Measurements from ENCODE around the gene IPCEF1. TPM values are rescaled to one million over a fixed set of nuclear protein-coding genes. Genes with fewer than 3 reads are reported as not detected.
"Not testable (repeated sequence)": the region's sequence is repeated elsewhere in the genome, so short reads cannot be mapped to it uniquely, and the experiment has no call there.

IPCEF1 gene
- total RNA-seq, 1 donor from 2014 or later = 2.0 TPM

- DNase-seq (ENCODE audit: extremely low spot score in 2 of 2) = no peak
- Histone ChIP-seq H3K9me3 (no peaks in the 10 kb centered on the region), H3K27ac (no peak overlapping the region), H3K4me1 (no peaks in the 10 kb centered on the region), H3K36me3 (no peaks in the 10 kb centered on the region), H3K27me3 (no peaks in the 10 kb centered on the region), H3K4me3 (no peak overlapping the region)
- TF ChIP-seq CTCF (IDR thresholded peaks at IDR 0.05) (no peak), POLR2A (IDR thresholded peaks at IDR 0.05) (no peak), POLR2AphosphoS5 (IDR thresholded peaks at IDR 0.05; ENCODE audit: insufficient read depth in 1 of 2, low read depth in 1 of 2) (no peak)
- intact Hi-C loops (cut with DNase I) = no loop called here
Measured at GRCh38 chr6:154206996-154207395, 149.6 kb downstream of the IPCEF1 start.

- no peaks in the 10 kb centered on the region for H3K36me3 ChIP-seq
- TF ChIP-seq CTCF (IDR thresholded peaks at IDR 0.05) (no peak), POLR2A (IDR thresholded peaks at IDR 0.05) (no peak), POLR2AphosphoS5 (IDR thresholded peaks at IDR 0.05; ENCODE audit: insufficient read depth in 1 of 2, low read depth in 1 of 2) (no peak)
- no peaks in the 10 kb centered on the region for H3K4me1 ChIP-seq
- H3K9me3 ChIP-seq = no peaks in the 10 kb centered on the region
- no peak overlapping the region for H3K27ac ChIP-seq
- no peaks in the 10 kb centered on the region for H3K27me3 ChIP-seq
- H3K4me3 ChIP-seq = no peak overlapping the region
- DNase-seq (ENCODE audit: extremely low spot score in 2 of 2) = no peak
- intact Hi-C loops (cut with DNase I) = no loop called here
Measured at GRCh38 chr6:154206141-154206540, 150.5 kb downstream of the IPCEF1 start.

- intact Hi-C loops (cut with DNase I) = no loop called here
- DNase-seq (ENCODE audit: extremely low spot score in 2 of 2) = no peak
- Histone ChIP-seq H3K27me3 (no peaks in the 10 kb centered on the region), H3K27ac (no peak overlapping the region), H3K4me3 (no peak overlapping the region), H3K36me3 (no peaks in the 10 kb centered on the region), H3K9me3 (no peaks in the 10 kb centered on the region), H3K4me1 (no peaks in the 10 kb centered on the region)
- no peak for TF ChIP-seq POLR2AphosphoS5 (IDR thresholded peaks at IDR 0.05; ENCODE audit: insufficient read depth in 1 of 2, low read depth in 1 of 2)
- TF ChIP-seq CTCF (IDR thresholded peaks at IDR 0.05) = no peak
- no peak for TF ChIP-seq POLR2A (IDR thresholded peaks at IDR 0.05)
Measured at GRCh38 chr6:154202958-154203357, 153.6 kb downstream of the IPCEF1 start.

GRCh38 chr6:154202339-154202738 lies 154.3 kb downstream of the IPCEF1 start:
- no peaks in the 10 kb centered on the region for H3K9me3 ChIP-seq
- intact Hi-C loops (cut with DNase I) = no loop called here
- no peak overlapping the region for H3K4me3 ChIP-seq
- no peaks in the 10 kb centered on the region for H3K4me1 ChIP-seq
- TF ChIP-seq CTCF (IDR thresholded peaks at IDR 0.05) (no peak), POLR2AphosphoS5 (IDR thresholded peaks at IDR 0.05; ENCODE audit: insufficient read depth in 1 of 2, low read depth in 1 of 2) (no peak), POLR2A (IDR thresholded peaks at IDR 0.05) (no peak)
- no peaks in the 10 kb centered on the region for H3K36me3 ChIP-seq
- no peak for DNase-seq (ENCODE audit: extremely low spot score in 2 of 2)
- no peak overlapping the region for H3K27ac ChIP-seq
- H3K27me3 ChIP-seq = no peaks in the 10 kb centered on the region

GRCh38 chr6:154201688-154202087 lies 154.9 kb downstream of the IPCEF1 start:
- H3K9me3 ChIP-seq; DNase-seq (ENCODE audit: extremely low spot score in 2 of 2); H3K36me3 ChIP-seq; intact Hi-C loops (cut with DNase I); H3K4me3 ChIP-seq; H3K27me3 ChIP-seq; H3K27ac ChIP-seq; H3K4me1 ChIP-seq: not testable (repeated sequence)
